CD14-positive monocyte (primary cell): ENCODE results near the gene GPC6. TPM values are rescaled to one million over a fixed set of nuclear protein-coding genes. Genes with fewer than 3 reads are reported as not detected.

Experiments used
- DNase-seq, 3 donors: peaks; one replicate each; pipeline ENCODE4 v3.0.0-alpha.2; 2011 to 2022
- H2AFZ ChIP-seq: 2 replicates; pipeline ENCODE4 v1.6.0; 2012; ENCODE audit warnings: mild to moderate bottlenecking, low read depth, low read length, inconsistent platforms; ENCODE audit not compliant: insufficient read depth, poor library complexity, severe bottlenecking
- H3K27ac ChIP-seq, 2 donors: 1 replicate in 1 of 2; 2 replicates in 1 of 2; pipeline ENCODE4 v1.5.1; 2012 to 2013; ENCODE audit warnings: low read length in 2 of 2, control low read depth in 1 of 2, inconsistent platforms in 1 of 2, low read depth in 1 of 2, mild to moderate bottlenecking in 1 of 2
- H3K27me3 ChIP-seq, 2 donors: one replicate each; pipeline versions ENCODE4 v1.6.0 to v1.6.1; 2011 to 2013; ENCODE audit warnings: low read length in 2 of 2; ENCODE audit not compliant: control insufficient read depth in 2 of 2, insufficient read depth in 2 of 2
- H3K36me3 ChIP-seq, 2 donors: replicated peaks in 1 of 2; 1 replicate in 1 of 2; 2 replicates in 1 of 2; pipeline versions ENCODE4 v1.5.1 to v1.6.1; 2012 to 2013; ENCODE audit warnings: low read length in 2 of 2, control low read depth in 1 of 2, inconsistent platforms in 1 of 2, mild to moderate bottlenecking in 1 of 2; ENCODE audit not compliant: insufficient read depth in 2 of 2, control insufficient read depth in 1 of 2
- H3K4me1 ChIP-seq, 2 donors: 1 replicate in 1 of 2; 2 replicates in 1 of 2; pipeline versions ENCODE4 v1.5.1 to v1.6.1; 2012 to 2013; ENCODE audit warnings: low read length in 2 of 2, control low read depth in 1 of 2, inconsistent platforms in 1 of 2, mild to moderate bottlenecking in 1 of 2, moderate library complexity in 1 of 2; ENCODE audit not compliant: insufficient read depth in 2 of 2, control insufficient read depth in 1 of 2
- H3K4me2 ChIP-seq: replicated peaks from 2 replicates; pipeline ENCODE3; 2012; ENCODE audit warnings: low read length, moderate library complexity, mild to moderate bottlenecking; ENCODE audit not compliant: poor library complexity, severe bottlenecking; ENCODE audit errors: extremely low read depth
- H3K4me3 ChIP-seq, 3 experiments: fragments of 200-600 bp in 1 of 3; sonication (generic) in 1 of 3; replicated peaks in 1 of 3; 1 replicate in 2 of 3; 2 replicates in 1 of 3; pipeline ENCODE4 v1.5.1; 2011 to 2013; ENCODE audit warnings: low read length in 3 of 3, mild to moderate bottlenecking in 3 of 3, control low read depth in 2 of 3, low read depth in 2 of 3, inconsistent platforms in 1 of 3, moderate library complexity in 1 of 3
- H3K79me2 ChIP-seq: 2 replicates; pipeline ENCODE4 v1.6.0; 2012; ENCODE audit warnings: mild to moderate bottlenecking, control low read depth, inconsistent platforms, low read length, moderate library complexity; ENCODE audit not compliant: insufficient read depth
- H3K9ac ChIP-seq: 2 replicates; pipeline ENCODE4 v1.6.0; 2017; ENCODE audit warnings: low read length, mild to moderate bottlenecking; ENCODE audit not compliant: insufficient read depth, poor library complexity, severe bottlenecking
- H3K9me3 ChIP-seq, 2 donors: replicated peaks in 1 of 2; 1 replicate in 1 of 2; 2 replicates in 1 of 2; pipeline versions ENCODE4 v1.5.1 to v1.6.1; 2012 to 2013; ENCODE audit warnings: low read length in 2 of 2, control low read depth in 1 of 2; ENCODE audit not compliant: control insufficient read depth in 1 of 2, insufficient read depth in 1 of 2
- H4K20me1 ChIP-seq: 2 replicates; pipeline ENCODE4 v1.6.0; 2012; ENCODE audit warnings: mild to moderate bottlenecking, low read length, control low read depth, moderate library complexity; ENCODE audit not compliant: insufficient read depth
- H3K27ac Mint-ChIP-seq, 7 donors: one replicate each; pipeline ENCODE4 v1.8.0; 2020; ENCODE audit warnings: mild to moderate bottlenecking in 7 of 7, mixed read lengths in 7 of 7, moderate library complexity in 6 of 7, inconsistent platforms in 2 of 7
- H3K27me3 Mint-ChIP-seq, 3 donors: one replicate each; pipeline ENCODE4 v1.8.0; 2021 to 2022; ENCODE audit warnings: low read depth in 3 of 3, mild to moderate bottlenecking in 3 of 3, mixed read lengths in 3 of 3, moderate library complexity in 3 of 3, inconsistent platforms in 1 of 3
- H3K36me3 Mint-ChIP-seq, 2 donors: one replicate each; pipeline ENCODE4 v1.8.0; 2020; ENCODE audit warnings: mixed read lengths in 2 of 2, inconsistent platforms in 1 of 2, mild to moderate bottlenecking in 1 of 2
- H3K4me1 Mint-ChIP-seq: one replicate; pipeline ENCODE4 v1.8.0; 2020; ENCODE audit warnings: mild to moderate bottlenecking, mixed read lengths
- H3K4me3 Mint-ChIP-seq, 2 donors: one replicate each; pipeline ENCODE4 v1.8.0; 2020; ENCODE audit warnings: mild to moderate bottlenecking in 2 of 2, mixed read lengths in 2 of 2, moderate library complexity in 1 of 2
- H3K9me3 Mint-ChIP-seq, 7 donors: one replicate each; pipeline ENCODE4 v1.8.0; 2020 to 2022; ENCODE audit warnings: mixed read lengths in 7 of 7, mild to moderate bottlenecking in 6 of 7, moderate library complexity in 6 of 7, inconsistent platforms in 2 of 7
- WGBS: methylation state at CpG from one replicate; pipeline ENCODE4 v1.1.5; 2013; ENCODE audit warnings: missing lambda C conversion rate; ENCODE audit not compliant: insufficient coverage; 5-methylcytosine and 5-hydroxymethylcytosine counted together
- intact Hi-C, 2 donors: fragments of 100-400 bp; cut with micrococcal nuclease; formaldehyde crosslinking; loops; one replicate each; pipeline versions ENCODE4 v1.15.0 to v1.15.1; 2023
- polyA plus RNA-seq, 3 donors: library from polyadenylated mRNA; depleted of rRNA in 1 of 3; unstranded in 2 of 3; stranded (reverse) in 1 of 3; fragments of 300-500 nt in 2 of 3; fragments of >200 nt in 1 of 3; fragmentation: Illumina TruSeq in 2 of 3; gene quantifications; 1 replicate in 2 of 3; 2 replicates in 1 of 3; pipeline ENCODE4 v1.2.3, GENCODE V29; 2012 to 2021
- TF ChIP-seq, protein P1 (sequence below): fragments of 200-600 bp; IDR thresholded peaks from one replicate; pipeline ENCODE4 v1.8.0; 2022; ENCODE audit warnings: antibody characterized with exemption, mild to moderate bottlenecking

GPC6 gene
- polyA plus RNA-seq, 3 donors, result not detected

GRCh38 chr13:93413972-93414717 is 187.5 kb downstream of the GPC6 start:
- peaks cover 0 to 2% (median 0%) of the 10 kb centered on the region in 7 donors for H3K9me3 Mint-ChIP-seq
- 72% methylated on average over 2 of the region's 8 CpGs for WGBS

GRCh38 chr13:93416736-93417355 is 190.2 kb downstream of the GPC6 start:
- H2AFZ ChIP-seq, result no peak overlapping the region
- no peak for DNase-seq
- H3K9ac ChIP-seq, result no peak overlapping the region
- H3K4me1 ChIP-seq, result no peaks in the 10 kb centered on the region
- H3K4me3 Mint-ChIP-seq, result no peak overlapping the region
- H3K27me3 ChIP-seq, result no peaks in the 10 kb centered on the region
- TF ChIP-seq, protein P1, sequence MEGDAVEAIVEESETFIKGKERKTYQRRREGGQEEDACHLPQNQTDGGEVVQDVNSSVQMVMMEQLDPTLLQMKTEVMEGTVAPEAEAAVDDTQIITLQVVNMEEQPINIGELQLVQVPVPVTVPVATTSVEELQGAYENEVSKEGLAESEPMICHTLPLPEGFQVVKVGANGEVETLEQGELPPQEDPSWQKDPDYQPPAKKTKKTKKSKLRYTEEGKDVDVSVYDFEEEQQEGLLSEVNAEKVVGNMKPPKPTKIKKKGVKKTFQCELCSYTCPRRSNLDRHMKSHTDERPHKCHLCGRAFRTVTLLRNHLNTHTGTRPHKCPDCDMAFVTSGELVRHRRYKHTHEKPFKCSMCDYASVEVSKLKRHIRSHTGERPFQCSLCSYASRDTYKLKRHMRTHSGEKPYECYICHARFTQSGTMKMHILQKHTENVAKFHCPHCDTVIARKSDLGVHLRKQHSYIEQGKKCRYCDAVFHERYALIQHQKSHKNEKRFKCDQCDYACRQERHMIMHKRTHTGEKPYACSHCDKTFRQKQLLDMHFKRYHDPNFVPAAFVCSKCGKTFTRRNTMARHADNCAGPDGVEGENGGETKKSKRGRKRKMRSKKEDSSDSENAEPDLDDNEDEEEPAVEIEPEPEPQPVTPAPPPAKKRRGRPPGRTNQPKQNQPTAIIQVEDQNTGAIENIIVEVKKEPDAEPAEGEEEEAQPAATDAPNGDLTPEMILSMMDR, result no peak
- H3K9me3 Mint-ChIP-seq, result peaks cover 0 to 4% (median 0%) of the 10 kb centered on the region in 7 donors
- H3K9me3 ChIP-seq, result peaks cover 0 to 4% of the 10 kb centered on the region in 2 donors
- H3K4me1 Mint-ChIP-seq, result no peaks in the 10 kb centered on the region
- no peaks in the 10 kb centered on the region for H4K20me1 ChIP-seq
- no peak overlapping the region for H3K4me2 ChIP-seq
- WGBS, result 100% methylated on average over 1 of the region's 1 CpG
- H3K4me3 ChIP-seq, result no peak overlapping the region
- intact Hi-C loops, result no loop called here
- no peak overlapping the region for H3K27ac Mint-ChIP-seq
- H3K36me3 ChIP-seq, result no peaks in the 10 kb centered on the region
- no peaks in the 10 kb centered on the region for H3K36me3 Mint-ChIP-seq
- H3K27ac ChIP-seq, result no peak overlapping the region
- H3K79me2 ChIP-seq, result no peaks in the 10 kb centered on the region
- H3K27me3 Mint-ChIP-seq, result no peaks in the 10 kb centered on the region

More at GRCh38 chr13:93413972-93414717, 187.5 kb downstream of the GPC6 start:
- Histone ChIP-seq H3K4me3 (no peak overlapping the region), H3K4me1 (no peaks in the 10 kb centered on the region), H3K27me3 (no peaks in the 10 kb centered on the region), H3K27ac (no peak overlapping the region), H3K36me3 (no peaks in the 10 kb centered on the region), H3K9me3 (peaks cover 0 to 4% of the 10 kb centered on the region in 2 donors), H4K20me1 (no peaks in the 10 kb centered on the region), H3K79me2 (no peaks in the 10 kb centered on the region), H3K9ac (no peak overlapping the region), H2AFZ (no peak overlapping the region), H3K4me2 (no peak overlapping the region)
- Mint-ChIP-seq H3K27ac (no peak overlapping the region), H3K36me3 (no peaks in the 10 kb centered on the region), H3K4me1 (no peaks in the 10 kb centered on the region), H3K27me3 (no peaks in the 10 kb centered on the region), H3K4me3 (no peak overlapping the region)
- intact Hi-C loops, result no loop called here
- DNase-seq, result no peak
- TF ChIP-seq, protein P1, result no peak
